HepG2 (cell line): ENCODE results near the gene BCAN. TPM values are rescaled to one million over a fixed set of nuclear protein-coding genes. Genes with fewer than 3 reads are reported as not detected.

Source experiments
- GZF1 ChIP-seq: sonication (generic); formaldehyde crosslinking; IDR thresholded peaks from 2 replicates; pipeline ENCODE4 v1.5.1; 2020; ENCODE audit warnings: mild to moderate bottlenecking, missing genetic modification reagents
- HBP1 ChIP-seq: IDR thresholded peaks from 2 replicates; pipeline ENCODE4 v1.6.1; 2016; ENCODE audit warnings: low read depth, control low read depth
- JDP2 ChIP-seq: sonication (generic); formaldehyde crosslinking; IDR thresholded peaks from 2 replicates; pipeline ENCODE4 v1.8.1; 2022; ENCODE audit warnings: missing genetic modification reagents, borderline replicate concordance
- KMT2B ChIP-seq: IDR thresholded peaks from 2 replicates; pipeline ENCODE4 v1.6.1; 2016; ENCODE audit warnings: missing genetic modification reagents, missing compliant biosample characterization
- MEIS2 ChIP-seq: sonication (generic); formaldehyde crosslinking; IDR thresholded peaks from 2 replicates; pipeline ENCODE4 v1.9.0; 2021; ENCODE audit warnings: mild to moderate bottlenecking, missing genetic modification reagents
- TFDP1 ChIP-seq: IDR thresholded peaks from 2 replicates; pipeline ENCODE4 v1.6.1; 2016; ENCODE audit warnings: missing compliant biosample characterization, missing genetic modification reagents, borderline replicate concordance
- ZFP82 ChIP-seq: sonication (generic); formaldehyde crosslinking; IDR thresholded peaks from 2 replicates; pipeline ENCODE4 v1.5.1; 2020; ENCODE audit warnings: mild to moderate bottlenecking, missing genetic modification reagents, borderline replicate concordance
- ZNF33A ChIP-seq: sonication (generic); formaldehyde crosslinking; IDR thresholded peaks from 2 replicates; pipeline ENCODE4 v1.5.1; 2020; ENCODE audit warnings: missing genetic modification reagents, mild to moderate bottlenecking, moderate library complexity, borderline replicate concordance
- ZNF557 ChIP-seq: sonication (generic); formaldehyde crosslinking; IDR thresholded peaks from 2 replicates; pipeline ENCODE4 v1.4.0; 2020; ENCODE audit warnings: missing genetic modification reagents
- ZNF569 ChIP-seq: sonication (generic); formaldehyde crosslinking; IDR thresholded peaks from 2 replicates; pipeline ENCODE4 v1.5.0; 2020; ENCODE audit warnings: mild to moderate bottlenecking, missing genetic modification reagents, moderate library complexity, borderline replicate concordance
- ZNF607 ChIP-seq: sonication (generic); formaldehyde crosslinking; IDR thresholded peaks from 2 replicates; pipeline ENCODE4 v1.5.1; 2020; ENCODE audit warnings: missing genetic modification reagents, mild to moderate bottlenecking, borderline replicate concordance
- ZNF619 ChIP-seq: sonication (generic); formaldehyde crosslinking; IDR thresholded peaks from 2 replicates; pipeline ENCODE4 v1.4.0; 2020; ENCODE audit warnings: mild to moderate bottlenecking, missing genetic modification reagents
- ZNF782 ChIP-seq: sonication (generic); formaldehyde crosslinking; IDR thresholded peaks from 2 replicates; pipeline ENCODE4 v1.4.0; 2020; ENCODE audit warnings: missing genetic modification reagents, mild to moderate bottlenecking, borderline replicate concordance
- ZSCAN30 ChIP-seq: sonication (generic); formaldehyde crosslinking; IDR thresholded peaks from 2 replicates; pipeline ENCODE4 v1.5.0; 2020; ENCODE audit warnings: mild to moderate bottlenecking, missing genetic modification reagents
- polyA plus RNA-seq, 8 experiments: library from polyadenylated mRNA; depleted of rRNA in 3 of 8; stranded (reverse) in 7 of 8; unstranded in 1 of 8; fragments of >200 nt; fragmentation: Illumina TruSeq in 4 of 8; extraction: Trizol in 4 of 8; gene quantifications; 2 replicates each; pipeline versions ENCODE4 v1.2.1 to v1.2.3, GENCODE V29; 2011 to 2016; ENCODE audit warnings: low read depth in 4 of 8, missing spikeins in 1 of 8, mixed read lengths in 1 of 8; ENCODE audit not compliant: insufficient read depth in 1 of 8
- total RNA-seq, 5 experiments: library from RNA; depleted of rRNA; stranded (reverse); fragments of >200 nt; fragmentation: Illumina TruSeq; extraction: Trizol; gene quantifications; 2 replicates each; pipeline ENCODE4 v1.2.3, GENCODE V29; 2016; ENCODE audit warnings: low read depth in 1 of 5
- TF ChIP-seq, protein P1 (sequence below): sonication (generic); formaldehyde crosslinking; IDR thresholded peaks from 2 replicates; pipeline ENCODE4 v1.5.0; 2020; ENCODE audit warnings: missing genetic modification reagents
- TF ChIP-seq, protein P2 (sequence below): sonication (generic); formaldehyde crosslinking; IDR thresholded peaks from 2 replicates; pipeline ENCODE4 v1.8.0; 2022; ENCODE audit warnings: mild to moderate bottlenecking, missing genetic modification reagents, borderline replicate concordance
- TF ChIP-seq, protein P3 (sequence below): sonication (generic); formaldehyde crosslinking; IDR thresholded peaks from 2 replicates; pipeline ENCODE4 v1.5.0; 2020; ENCODE audit warnings: missing genetic modification reagents, mild to moderate bottlenecking, borderline replicate concordance
- TF ChIP-seq, protein P4 (sequence below): sonication (generic); formaldehyde crosslinking; conservative IDR thresholded peaks from 2 replicates; pipeline ENCODE4 v1.4.0; 2020; ENCODE audit warnings: missing genetic modification reagents
- TF ChIP-seq, protein P5 (sequence below): sonication (generic); IDR thresholded peaks from 2 replicates; pipeline ENCODE4 v1.6.1; 2016; ENCODE audit warnings: low read depth, borderline replicate concordance

The BCAN gene
- total and polyA plus RNA-seq, 2 of the 13 experiments (the other 11 are each of a cell fraction or from before 2014, with no cell fraction given): not detected

GRCh38 chr1:156689035-156689952, 47.4 kb downstream of the BCAN start (continued):
- TF ChIP-seq, protein P1, sequence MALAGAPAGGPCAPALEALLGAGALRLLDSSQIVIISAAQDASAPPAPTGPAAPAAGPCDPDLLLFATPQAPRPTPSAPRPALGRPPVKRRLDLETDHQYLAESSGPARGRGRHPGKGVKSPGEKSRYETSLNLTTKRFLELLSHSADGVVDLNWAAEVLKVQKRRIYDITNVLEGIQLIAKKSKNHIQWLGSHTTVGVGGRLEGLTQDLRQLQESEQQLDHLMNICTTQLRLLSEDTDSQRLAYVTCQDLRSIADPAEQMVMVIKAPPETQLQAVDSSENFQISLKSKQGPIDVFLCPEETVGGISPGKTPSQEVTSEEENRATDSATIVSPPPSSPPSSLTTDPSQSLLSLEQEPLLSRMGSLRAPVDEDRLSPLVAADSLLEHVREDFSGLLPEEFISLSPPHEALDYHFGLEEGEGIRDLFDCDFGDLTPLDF: no peak
- no peak for TF ChIP-seq ZFP82 (CRISPR knock-in tag)
- TF ChIP-seq ZSCAN30 (CRISPR knock-in tag): no peak
- 0 out of 2 replicates have a peak, but pooled peaks have one; percentile 36 for TF ChIP-seq KMT2B (CRISPR knock-in tag)
- TF ChIP-seq ZNF619 (CRISPR knock-in tag): 0 out of 2 replicates have a peak, but pooled peaks have one; percentile 42
- no peak for TF ChIP-seq ZNF569
- no peak for TF ChIP-seq GZF1 (CRISPR knock-in tag)
- TF ChIP-seq MEIS2 (CRISPR knock-in tag): no peak
- TF ChIP-seq, protein P2, sequence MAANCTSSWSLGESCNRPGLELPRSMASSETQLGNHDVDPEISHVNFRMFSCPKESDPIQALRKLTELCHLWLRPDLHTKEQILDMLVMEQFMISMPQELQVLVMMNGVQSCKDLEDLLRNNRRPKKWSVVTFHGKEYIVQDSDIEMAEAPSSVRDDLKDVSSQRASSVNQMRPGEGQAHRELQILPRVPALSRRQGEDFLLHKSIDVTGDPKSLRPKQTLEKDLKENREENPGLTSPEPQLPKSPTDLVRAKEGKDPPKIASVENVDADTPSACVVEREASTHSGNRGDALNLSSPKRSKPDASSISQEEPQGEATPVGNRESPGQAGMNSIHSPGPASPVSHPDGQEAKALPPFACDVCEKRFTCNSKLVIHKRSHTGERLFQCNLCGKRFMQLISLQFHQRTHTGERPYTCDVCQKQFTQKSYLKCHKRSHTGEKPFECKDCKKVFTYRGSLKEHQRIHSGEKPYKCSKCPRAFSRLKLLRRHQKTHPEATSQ (CRISPR knock-in tag): no peak
- 0 out of 2 replicates have a peak, but pooled peaks have one; percentile 29 for TF ChIP-seq ZNF607 (CRISPR knock-in tag)
- TF ChIP-seq, protein P3, sequence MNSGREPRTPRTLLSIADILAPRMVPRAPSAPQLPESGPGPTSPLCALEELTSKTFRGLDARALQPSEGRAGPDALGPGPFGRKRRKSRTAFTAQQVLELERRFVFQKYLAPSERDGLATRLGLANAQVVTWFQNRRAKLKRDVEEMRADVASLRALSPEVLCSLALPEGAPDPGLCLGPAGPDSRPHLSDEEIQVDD (CRISPR knock-in tag): no peak
- TF ChIP-seq ZNF33A (CRISPR knock-in tag): no peak
- 0 out of 2 replicates have a peak, but pooled peaks have one; percentile 38 for TF ChIP-seq ZNF782
- TF ChIP-seq, protein P4, sequence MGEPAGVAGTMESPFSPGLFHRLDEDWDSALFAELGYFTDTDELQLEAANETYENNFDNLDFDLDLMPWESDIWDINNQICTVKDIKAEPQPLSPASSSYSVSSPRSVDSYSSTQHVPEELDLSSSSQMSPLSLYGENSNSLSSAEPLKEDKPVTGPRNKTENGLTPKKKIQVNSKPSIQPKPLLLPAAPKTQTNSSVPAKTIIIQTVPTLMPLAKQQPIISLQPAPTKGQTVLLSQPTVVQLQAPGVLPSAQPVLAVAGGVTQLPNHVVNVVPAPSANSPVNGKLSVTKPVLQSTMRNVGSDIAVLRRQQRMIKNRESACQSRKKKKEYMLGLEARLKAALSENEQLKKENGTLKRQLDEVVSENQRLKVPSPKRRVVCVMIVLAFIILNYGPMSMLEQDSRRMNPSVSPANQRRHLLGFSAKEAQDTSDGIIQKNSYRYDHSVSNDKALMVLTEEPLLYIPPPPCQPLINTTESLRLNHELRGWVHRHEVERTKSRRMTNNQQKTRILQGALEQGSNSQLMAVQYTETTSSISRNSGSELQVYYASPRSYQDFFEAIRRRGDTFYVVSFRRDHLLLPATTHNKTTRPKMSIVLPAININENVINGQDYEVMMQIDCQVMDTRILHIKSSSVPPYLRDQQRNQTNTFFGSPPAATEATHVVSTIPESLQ (CRISPR knock-in tag): no peak
- TF ChIP-seq, protein P5, sequence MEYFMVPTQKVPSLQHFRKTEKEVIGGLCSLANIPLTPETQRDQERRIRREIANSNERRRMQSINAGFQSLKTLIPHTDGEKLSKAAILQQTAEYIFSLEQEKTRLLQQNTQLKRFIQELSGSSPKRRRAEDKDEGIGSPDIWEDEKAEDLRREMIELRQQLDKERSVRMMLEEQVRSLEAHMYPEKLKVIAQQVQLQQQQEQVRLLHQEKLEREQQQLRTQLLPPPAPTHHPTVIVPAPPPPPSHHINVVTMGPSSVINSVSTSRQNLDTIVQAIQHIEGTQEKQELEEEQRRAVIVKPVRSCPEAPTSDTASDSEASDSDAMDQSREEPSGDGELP: no peak
- no peak for TF ChIP-seq HBP1 (CRISPR knock-in tag)
- no peak for TF ChIP-seq JDP2 (CRISPR knock-in tag)
- no peak for TF ChIP-seq ZNF557
- TF ChIP-seq TFDP1 (CRISPR knock-in tag): no peak
